Mammary epithelial cell (primary cell): ENCODE data around the gene PTGDS.

Experiments used
- EZH2 ChIP-seq: IDR thresholded peaks from 2 replicates; pipeline ENCODE4 v1.6.1; 2012; ENCODE audit warnings: low read length, inconsistent platforms, borderline replicate concordance
- TF ChIP-seq, protein P1 (sequence below), 2 donors: IDR thresholded peaks in 1 of 2; conservative IDR thresholded peaks in 1 of 2; 2 replicates each; pipeline ENCODE4 v1.5.1; 2011 to 2012; ENCODE audit warnings: inconsistent platforms in 2 of 2, low read length in 2 of 2, mild to moderate bottlenecking in 2 of 2, control low read depth in 1 of 2, low read depth in 1 of 2; ENCODE audit not compliant: insufficient read depth in 1 of 2; ENCODE audit errors: extremely low read depth in 1 of 2

DNA sequence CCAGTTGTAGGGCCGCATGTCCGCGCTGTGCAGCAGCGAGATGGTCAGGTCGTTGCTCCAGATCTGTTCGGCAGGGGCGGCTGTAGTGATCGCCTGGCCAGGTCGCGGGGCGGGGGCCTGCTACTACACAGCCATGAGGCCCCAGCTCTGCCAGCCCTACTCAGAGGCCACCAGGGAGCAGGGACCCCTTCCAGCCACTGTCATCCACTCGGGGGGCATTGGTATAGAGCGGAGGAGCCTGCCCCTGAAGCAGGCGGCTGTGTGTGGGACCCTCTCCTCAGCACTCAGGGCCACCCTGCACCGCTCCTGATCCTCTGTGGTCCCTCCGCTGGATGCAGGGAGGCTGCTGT, 34.4 kb upstream of the PTGDS start:
- TF ChIP-seq, protein P1, sequence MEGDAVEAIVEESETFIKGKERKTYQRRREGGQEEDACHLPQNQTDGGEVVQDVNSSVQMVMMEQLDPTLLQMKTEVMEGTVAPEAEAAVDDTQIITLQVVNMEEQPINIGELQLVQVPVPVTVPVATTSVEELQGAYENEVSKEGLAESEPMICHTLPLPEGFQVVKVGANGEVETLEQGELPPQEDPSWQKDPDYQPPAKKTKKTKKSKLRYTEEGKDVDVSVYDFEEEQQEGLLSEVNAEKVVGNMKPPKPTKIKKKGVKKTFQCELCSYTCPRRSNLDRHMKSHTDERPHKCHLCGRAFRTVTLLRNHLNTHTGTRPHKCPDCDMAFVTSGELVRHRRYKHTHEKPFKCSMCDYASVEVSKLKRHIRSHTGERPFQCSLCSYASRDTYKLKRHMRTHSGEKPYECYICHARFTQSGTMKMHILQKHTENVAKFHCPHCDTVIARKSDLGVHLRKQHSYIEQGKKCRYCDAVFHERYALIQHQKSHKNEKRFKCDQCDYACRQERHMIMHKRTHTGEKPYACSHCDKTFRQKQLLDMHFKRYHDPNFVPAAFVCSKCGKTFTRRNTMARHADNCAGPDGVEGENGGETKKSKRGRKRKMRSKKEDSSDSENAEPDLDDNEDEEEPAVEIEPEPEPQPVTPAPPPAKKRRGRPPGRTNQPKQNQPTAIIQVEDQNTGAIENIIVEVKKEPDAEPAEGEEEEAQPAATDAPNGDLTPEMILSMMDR (conservative IDR thresholded peaks at IDR 0.05 in 1 of 2, IDR thresholded peaks at IDR 0.05 in 1 of 2; ENCODE audit: extremely low read depth in 1 of 2, insufficient read depth in 1 of 2, low read depth in 1 of 2, low read length in 2 of 2): no peak
- TF ChIP-seq EZH2: no peak
